HG03108 (cell line): ENCODE data around the gene PRKCZ.

Experiments used
- ATAC-seq: cut with Tn5 transposase; IDR thresholded peaks from one replicate; pipeline ENCODE4 v1.9.1; 2021; ENCODE audit warnings: moderate library complexity; ENCODE audit not compliant: unreplicated experiment

The PRKCZ gene

DNA sequence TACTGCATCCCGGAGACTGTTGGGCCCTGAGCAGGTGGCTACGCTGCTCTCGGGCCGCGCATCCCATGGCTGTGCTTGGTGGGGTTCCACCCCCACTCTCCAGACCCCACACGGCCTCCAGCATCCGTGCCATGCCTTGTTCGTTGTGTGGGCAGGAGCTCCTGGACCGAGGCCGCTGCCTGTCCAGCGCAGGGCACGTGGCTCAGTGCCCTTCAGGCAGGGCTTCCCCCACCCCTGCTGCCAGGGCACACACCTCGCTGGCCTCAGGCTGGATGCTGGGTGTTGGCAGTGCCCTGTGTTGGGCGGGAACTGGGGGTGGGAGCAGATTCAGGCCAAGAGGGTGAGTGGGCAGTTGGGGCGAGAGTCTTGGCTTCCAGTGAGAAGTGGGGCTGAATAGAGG lies 9.9 kb downstream of the PRKCZ start:
- no peak for ATAC-seq

GRCh38 chr1:2060535-2060934 lies 10.3 kb downstream of the PRKCZ start:
- no peak for ATAC-seq

DNA sequence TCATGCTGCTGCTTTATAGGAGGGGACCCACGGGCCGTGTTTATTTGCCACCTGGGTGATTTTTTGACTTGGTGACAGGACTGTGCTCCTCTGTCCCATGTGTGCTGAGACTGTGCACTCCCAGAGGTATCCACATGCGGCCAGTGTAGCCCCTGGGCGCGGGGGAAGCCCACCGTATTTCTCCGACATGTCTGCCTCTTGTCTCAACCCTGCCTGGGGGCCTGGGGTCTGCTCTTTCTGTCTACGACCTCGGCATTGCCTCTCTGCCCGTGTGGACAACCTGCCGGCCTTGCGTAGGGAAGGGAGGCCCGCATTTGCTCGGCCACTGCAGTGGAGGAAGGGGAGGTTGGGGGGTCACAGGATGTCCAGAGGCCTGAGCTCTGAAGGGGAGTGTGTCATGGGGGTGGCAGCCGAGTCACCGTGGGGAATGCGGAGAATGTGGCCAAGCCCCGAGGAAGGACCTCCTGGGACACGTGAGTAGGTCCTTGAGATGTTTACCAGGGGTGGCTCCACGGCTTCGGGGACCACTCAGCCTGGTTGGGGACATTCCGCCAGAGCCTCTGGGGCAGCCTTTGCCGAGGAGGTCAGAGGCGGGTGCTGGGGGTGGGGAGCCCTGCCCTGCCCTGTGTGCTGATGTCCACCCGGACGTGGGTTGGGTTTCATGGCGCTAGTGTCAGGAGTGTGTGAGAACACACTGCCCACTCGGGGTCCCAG lies 11.0 kb downstream of the PRKCZ start:
- no peak for ATAC-seq

DNA sequence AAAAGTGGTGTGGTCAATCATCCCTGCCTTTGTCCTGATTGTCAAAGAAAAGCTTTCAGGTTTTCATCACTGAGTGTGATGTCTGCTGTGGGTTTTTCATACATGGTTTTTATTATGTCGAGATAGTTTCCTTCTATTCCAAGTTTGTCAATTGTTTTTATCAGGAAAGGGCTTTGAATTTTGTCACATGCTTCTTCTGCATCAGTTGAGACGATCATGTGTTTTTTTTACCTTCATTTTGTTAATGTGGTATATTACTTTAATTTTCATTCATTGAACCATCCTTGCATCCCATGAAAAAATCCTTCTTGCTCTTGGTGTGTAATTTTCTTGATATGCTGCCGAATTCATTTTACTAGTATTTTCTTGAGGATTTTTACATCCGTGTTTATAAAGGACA lies 15.5 kb downstream of the PRKCZ start:
- no peak for ATAC-seq

- no peak for ATAC-seq
Observed at GRCh38 chr1:2067393-2067792, 17.2 kb downstream of the PRKCZ start.

- ATAC-seq, result no peak
Observed at GRCh38 chr1:2067981-2068380, 17.8 kb downstream of the PRKCZ start.

GRCh38 chr1:2068951-2069350 lies 18.7 kb downstream of the PRKCZ start:
- ATAC-seq, result no peak

GRCh38 chr1:2070016-2070415 lies 19.8 kb downstream of the PRKCZ start:
- ATAC-seq, result no peak

DNA sequence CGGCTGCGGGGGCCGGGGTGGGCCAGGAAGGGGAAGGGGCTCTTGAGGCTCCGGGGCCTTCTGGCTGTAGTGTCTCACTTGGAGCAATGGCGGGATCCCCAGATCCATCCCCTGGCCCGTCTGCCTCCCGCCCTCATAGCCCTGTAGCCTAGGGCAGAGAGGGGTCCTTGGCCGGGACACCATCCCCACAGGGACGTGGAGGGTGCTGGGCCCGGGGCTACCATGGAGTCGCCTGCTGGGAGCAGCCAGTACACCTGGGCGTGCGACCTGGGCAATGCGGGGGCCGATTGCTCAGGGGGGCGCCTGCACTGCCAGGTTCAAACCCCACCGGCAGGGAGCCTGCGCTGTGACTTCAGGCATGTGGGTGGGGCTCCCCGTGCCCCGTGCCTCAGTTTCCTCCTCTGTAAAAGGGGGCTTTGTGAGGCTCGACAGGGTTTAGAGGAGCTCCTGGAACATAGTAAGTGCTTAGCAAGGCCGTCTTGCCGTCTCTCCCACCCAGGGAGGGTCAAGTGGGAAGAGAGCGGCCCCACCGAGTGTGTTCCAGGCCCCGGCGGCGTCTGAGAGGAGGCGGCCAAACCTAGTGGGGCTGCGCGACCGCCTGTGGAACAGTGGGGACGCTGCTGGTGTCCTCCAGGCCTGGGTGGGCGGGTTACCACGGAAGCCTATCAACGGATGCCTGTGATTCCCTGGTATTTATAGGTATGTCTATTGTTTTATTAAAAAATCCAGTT lies 20.8 kb downstream of the PRKCZ start:
- ATAC-seq, result no peak

DNA sequence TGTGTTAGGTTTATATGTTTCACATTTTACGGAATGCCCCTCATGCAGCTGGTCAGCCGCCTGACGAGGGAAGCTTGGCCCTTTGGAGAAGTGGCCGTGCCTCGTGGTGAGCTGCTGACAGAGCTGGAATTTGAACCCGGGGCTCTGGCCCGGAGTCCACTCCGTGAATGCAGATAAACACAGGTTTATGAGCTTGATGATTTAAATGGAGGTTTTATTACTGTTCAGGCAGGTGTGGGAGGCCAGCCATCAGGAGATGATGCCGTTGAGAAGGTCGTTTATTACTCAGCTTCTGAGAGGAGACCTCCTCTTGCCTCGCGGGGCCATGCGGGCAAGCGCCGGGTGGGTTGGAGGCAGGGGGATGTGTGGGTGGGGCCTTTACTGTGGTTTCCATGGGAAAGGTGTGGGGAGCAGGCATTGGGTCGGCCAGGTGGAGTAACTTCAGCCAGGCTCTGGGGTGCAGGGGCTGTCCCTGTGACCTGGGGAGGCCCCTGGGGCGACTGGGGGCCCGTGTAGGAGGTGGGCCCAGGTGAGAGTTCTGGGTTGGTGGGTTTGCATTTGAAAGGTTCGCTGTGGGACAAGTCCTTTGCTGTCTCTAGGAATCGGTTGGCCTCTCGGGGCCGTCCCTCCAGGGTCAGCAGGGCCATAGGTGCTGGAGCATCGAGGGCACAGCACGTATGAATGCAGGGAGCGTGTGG lies 22.0 kb downstream of the PRKCZ start:
- ATAC-seq, result no peak

DNA sequence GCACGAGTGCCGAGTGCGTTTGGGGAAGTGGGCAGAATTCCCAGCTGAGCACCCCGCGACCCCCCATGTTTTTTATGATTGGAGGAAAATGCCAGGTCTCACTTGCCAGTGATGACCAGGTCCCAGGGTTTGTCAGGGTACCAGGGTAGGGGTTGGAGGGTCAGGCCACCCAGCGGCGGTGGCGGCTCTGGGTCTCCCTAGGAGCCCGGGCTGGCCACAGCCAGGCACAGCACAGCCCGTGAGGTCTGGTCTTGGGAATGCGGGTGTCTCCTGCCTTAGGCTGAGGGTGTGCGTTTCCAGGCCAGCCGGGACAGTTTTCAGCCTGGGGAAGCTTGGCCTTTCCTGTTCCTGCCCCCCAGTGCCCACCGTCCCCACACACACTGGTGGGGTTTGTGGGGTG lies 22.7 kb downstream of the PRKCZ start:
- ATAC-seq, result no peak

DNA sequence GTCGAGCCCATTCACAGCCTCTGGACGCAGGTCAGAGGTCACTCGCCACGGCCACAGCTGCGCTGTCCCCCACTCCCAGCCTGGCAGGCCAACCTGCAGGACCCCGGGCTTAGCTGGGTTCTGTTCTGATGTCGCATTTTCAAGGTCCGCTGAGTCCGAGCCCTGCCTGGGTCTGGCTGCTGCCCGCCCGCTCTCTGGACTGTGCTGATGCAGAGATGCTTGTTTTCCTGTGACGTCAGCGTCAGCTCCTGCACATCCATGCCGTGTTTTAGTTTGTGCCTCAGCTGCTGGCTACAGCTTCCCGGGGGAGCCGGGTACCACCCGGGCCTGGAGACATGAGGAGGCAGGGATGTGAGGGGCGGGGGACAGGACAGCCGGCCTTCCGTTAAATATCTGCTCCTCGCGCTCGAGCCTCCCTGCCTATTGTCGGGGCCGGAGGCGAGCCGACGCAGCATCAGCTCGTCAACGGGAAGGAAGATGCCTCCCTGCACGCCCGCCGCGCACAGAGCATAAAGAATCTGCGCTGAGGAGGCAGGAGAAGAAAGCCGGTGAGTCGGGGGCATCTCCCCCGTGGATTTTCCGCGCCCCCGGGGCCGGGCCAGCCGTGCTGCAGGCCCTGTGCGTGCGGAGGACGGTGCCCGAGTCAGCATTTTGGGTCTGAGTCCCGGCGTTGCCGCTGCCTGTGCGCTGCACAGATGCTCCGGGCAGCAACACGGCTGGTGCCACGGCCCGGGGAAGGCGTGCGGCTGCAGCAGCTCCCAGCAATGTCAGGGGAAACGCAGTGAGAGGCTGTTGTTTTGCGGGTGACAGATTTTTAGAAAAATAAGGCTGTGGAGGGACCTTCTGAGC lies 23.4 kb downstream of the PRKCZ start:
- no peak for ATAC-seq

- no peak for ATAC-seq
Observed at GRCh38 chr1:2074396-2074795, 24.2 kb downstream of the PRKCZ start.

DNA sequence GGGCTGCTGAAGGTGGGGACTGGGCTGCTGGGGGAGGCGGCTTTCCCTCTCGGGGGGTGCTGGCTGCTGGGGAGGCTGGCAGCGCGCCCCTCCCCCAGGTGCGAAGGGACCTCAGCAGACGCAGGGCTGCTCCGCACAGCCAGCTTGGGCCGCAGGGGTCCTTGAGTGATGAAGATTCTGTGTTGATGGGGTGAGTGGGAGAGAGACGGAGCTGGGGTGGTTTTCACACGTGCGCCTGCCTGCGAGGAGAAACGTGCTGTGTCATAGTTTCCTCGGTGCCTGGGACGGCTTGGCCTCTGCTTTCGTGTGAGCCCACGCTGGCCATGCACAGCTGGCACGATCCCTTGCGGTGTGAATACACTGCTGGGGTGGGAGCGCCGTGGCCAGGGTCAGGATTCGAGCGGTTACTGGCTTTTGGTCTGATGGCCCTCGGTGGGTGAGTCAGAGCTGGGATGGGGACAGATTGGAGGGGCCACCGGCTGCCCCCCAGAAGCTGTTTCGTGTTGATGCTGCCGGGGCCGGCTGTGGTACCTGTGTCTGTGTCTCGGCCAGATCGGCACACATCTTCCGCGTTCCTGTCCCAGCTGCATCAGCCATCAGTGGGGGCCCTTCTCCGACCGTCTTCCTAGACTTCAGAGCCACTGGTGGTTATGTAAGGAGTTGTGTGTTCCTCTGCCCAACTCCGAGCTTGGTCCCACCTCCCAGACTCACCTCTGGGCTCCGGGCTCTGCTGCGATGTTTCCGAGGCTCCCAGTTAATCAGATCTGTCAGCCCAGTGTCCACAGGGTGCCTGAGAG lies 24.9 kb downstream of the PRKCZ start:
- no peak for ATAC-seq

GRCh38 chr1:2076826-2077225 lies 26.6 kb downstream of the PRKCZ start:
- no peak for ATAC-seq

GRCh38 chr1:2078170-2078569 lies 28.0 kb downstream of the PRKCZ start:
- ATAC-seq, result no peak

- ATAC-seq, result no peak
Observed at GRCh38 chr1:2079396-2080085, 29.3 kb downstream of the PRKCZ start.

DNA sequence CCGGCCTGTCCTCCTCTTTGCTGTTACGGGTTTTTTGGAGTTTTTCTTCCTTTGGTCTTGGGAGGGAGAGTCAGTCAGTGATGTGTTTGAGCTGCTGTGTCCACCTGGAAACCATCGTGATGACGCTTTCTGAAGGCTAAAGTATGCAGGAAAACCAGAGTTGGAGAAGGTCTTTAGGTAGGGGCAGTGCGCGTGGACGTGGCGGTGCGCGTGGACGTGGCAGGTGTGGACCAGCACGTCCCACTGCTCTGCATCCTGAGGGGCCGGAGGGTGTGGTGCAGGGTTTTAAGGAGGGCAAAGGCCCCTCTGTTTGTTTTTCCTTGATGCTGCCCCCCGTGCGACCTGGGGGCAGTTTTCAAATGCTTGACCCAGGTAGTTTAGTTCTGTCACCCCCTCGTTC lies 29.9 kb downstream of the PRKCZ start:
- no peak for ATAC-seq

DNA sequence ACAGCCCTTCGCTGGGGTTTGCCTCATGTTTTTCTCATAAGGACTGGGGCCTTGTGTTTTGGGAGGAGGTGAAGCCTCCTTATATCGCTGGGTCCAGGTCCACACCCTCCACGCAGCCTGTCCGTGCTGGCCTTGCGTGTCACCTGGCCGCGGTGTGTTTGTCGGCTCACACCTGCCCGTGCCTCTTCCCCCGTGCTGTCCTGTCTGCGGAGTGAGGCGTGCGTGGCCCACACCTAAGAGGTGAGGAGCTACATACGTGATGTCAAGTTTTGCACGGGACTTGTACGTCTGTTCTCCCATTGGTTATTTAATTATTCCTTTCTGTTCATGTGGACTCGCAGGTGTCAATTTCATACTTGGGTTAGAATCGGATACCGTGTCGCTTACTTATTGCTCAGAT lies 30.7 kb downstream of the PRKCZ start:
- ATAC-seq, result no peak
